MM.1S (cell line): ENCODE results near the gene CAMK2A.

Experiments
- EZH2 ChIP-seq: fragments of 300-600 bp; sonication (generic); optimal IDR thresholded peaks from 2 replicates; pipeline ENCODE3; 2017; ENCODE audit warnings: low read depth, mild to moderate bottlenecking, antibody characterized with exemption, low read length, mixed read lengths
- EZH2phosphoT487 ChIP-seq: fragments of 300-600 bp; sonication (generic); IDR thresholded peaks from 2 replicates; pipeline ENCODE4 v1.6.1; 2018; ENCODE audit warnings: antibody characterized with exemption, low read length
- TF ChIP-seq, protein P1 (sequence below): fragments of 300-600 bp; sonication (generic); IDR thresholded peaks from 2 replicates; pipeline ENCODE4 v1.5.1; 2016; ENCODE audit warnings: antibody characterized with exemption, low read length, mixed read lengths

DNA sequence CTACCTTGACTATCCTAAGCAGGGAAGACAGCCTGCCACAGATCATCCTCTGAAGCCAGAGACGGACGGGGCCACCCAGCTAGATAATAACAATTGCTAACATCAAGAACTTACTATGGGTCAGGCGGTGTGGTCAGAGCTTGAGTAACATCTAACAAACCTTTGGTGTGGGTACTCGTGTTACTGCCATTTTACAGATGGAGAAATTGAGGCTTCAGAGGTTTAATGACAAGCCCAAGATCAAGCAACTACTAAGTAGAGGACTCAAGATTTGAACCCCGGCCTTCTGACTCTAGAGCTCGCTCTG is 29.9 kb upstream of the CAMK2A start:
- TF ChIP-seq, protein P1, sequence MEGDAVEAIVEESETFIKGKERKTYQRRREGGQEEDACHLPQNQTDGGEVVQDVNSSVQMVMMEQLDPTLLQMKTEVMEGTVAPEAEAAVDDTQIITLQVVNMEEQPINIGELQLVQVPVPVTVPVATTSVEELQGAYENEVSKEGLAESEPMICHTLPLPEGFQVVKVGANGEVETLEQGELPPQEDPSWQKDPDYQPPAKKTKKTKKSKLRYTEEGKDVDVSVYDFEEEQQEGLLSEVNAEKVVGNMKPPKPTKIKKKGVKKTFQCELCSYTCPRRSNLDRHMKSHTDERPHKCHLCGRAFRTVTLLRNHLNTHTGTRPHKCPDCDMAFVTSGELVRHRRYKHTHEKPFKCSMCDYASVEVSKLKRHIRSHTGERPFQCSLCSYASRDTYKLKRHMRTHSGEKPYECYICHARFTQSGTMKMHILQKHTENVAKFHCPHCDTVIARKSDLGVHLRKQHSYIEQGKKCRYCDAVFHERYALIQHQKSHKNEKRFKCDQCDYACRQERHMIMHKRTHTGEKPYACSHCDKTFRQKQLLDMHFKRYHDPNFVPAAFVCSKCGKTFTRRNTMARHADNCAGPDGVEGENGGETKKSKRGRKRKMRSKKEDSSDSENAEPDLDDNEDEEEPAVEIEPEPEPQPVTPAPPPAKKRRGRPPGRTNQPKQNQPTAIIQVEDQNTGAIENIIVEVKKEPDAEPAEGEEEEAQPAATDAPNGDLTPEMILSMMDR: no peak
- TF ChIP-seq EZH2: no peak
- TF ChIP-seq EZH2phosphoT487: no peak
